HL-60 (cell line): ENCODE data around the gene INHA.

Experiments
- DNase-seq, 2 experiments: peaks; one replicate each; pipeline ENCODE4 v3.0.0-alpha.2; 2010 to 2020; ENCODE audit warnings: low read depth in 1 of 2, low spot score in 1 of 2
- H3K27ac ChIP-seq: fragments of 250-450 bp; sonication (Bioruptor Pico); replicated peaks from 2 replicates; pipeline ENCODE4 v1.5.1; 2020; ENCODE audit warnings: mild to moderate bottlenecking, moderate library complexity
- H3K27me3 ChIP-seq: fragments of 250-450 bp; sonication (Bioruptor Pico); 2 replicates; pipeline ENCODE4 v1.5.1; 2021; ENCODE audit warnings: mild to moderate bottlenecking, moderate library complexity; ENCODE audit not compliant: insufficient read depth, poor library complexity, severe bottlenecking
- H3K4me3 ChIP-seq: replicated peaks from 2 replicates; pipeline ENCODE4 v1.5.1; 2011; ENCODE audit warnings: mild to moderate bottlenecking, control low read depth, low read length; ENCODE audit not compliant: insufficient read depth
- CTCF ChIP-seq: IDR thresholded peaks from one replicate; pipeline ENCODE4 v1.5.1; 2011; ENCODE audit warnings: low read length, control low read depth, inconsistent platforms; ENCODE audit not compliant: insufficient read depth
- GABPA ChIP-seq: IDR thresholded peaks from 2 replicates; pipeline ENCODE4 v1.6.1; 2012; ENCODE audit warnings: low read depth
- POLR2AphosphoS5 ChIP-seq: IDR thresholded peaks from 2 replicates; pipeline ENCODE4 v1.6.1; 2012; ENCODE audit warnings: low read depth
- SPI1 ChIP-seq: IDR thresholded peaks from 2 replicates; pipeline ENCODE4 v1.6.1; 2012; ENCODE audit warnings: low read depth, mild to moderate bottlenecking, borderline replicate concordance
- TF ChIP-seq, protein P1 (sequence below): IDR thresholded peaks from 2 replicates; pipeline ENCODE4 v1.6.1; 2012; ENCODE audit warnings: low read depth; ENCODE audit not compliant: insufficient replicate concordance

Gene INHA

DNA sequence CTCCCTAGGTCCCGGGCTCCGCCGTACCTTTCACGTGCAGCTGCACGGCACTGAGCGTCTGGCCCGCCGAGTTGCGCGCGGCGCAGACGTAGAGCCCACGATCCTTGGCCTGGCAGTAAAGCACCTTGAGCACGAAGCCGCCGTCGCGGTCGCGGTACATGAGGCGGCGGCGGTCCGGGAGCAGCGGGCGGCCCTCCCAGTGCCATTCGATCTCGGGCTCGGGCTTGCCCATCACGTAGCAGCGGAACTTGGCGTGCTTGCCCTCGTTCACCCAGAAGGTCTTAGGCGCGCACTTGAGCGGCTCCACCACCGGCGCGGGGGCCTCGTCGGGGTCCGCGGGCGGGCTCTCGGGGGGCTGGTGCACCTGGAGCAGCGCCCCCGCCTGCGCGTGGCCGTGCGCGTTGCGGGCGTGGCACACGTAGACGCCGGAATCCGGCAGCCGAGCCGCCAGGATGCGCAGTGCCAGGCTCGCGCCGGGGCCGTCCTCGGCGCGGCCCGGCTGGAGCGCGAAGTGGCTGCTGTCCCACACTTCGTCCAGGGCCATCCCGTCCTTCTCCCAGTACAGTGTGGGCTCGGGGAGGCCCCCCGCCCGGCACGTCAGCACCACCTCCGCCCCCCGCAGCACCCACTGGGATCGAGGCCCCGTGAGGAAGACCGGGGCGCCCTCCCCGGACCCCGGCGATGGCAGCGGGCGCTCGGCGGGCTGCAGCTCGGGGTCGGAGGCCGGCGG is 1.8 kb upstream of the INHA start:
- no peak for DNase-seq
- TF ChIP-seq CTCF: no peak
- no peak for TF ChIP-seq SPI1
- no peak for TF ChIP-seq GABPA
- TF ChIP-seq, protein P1, sequence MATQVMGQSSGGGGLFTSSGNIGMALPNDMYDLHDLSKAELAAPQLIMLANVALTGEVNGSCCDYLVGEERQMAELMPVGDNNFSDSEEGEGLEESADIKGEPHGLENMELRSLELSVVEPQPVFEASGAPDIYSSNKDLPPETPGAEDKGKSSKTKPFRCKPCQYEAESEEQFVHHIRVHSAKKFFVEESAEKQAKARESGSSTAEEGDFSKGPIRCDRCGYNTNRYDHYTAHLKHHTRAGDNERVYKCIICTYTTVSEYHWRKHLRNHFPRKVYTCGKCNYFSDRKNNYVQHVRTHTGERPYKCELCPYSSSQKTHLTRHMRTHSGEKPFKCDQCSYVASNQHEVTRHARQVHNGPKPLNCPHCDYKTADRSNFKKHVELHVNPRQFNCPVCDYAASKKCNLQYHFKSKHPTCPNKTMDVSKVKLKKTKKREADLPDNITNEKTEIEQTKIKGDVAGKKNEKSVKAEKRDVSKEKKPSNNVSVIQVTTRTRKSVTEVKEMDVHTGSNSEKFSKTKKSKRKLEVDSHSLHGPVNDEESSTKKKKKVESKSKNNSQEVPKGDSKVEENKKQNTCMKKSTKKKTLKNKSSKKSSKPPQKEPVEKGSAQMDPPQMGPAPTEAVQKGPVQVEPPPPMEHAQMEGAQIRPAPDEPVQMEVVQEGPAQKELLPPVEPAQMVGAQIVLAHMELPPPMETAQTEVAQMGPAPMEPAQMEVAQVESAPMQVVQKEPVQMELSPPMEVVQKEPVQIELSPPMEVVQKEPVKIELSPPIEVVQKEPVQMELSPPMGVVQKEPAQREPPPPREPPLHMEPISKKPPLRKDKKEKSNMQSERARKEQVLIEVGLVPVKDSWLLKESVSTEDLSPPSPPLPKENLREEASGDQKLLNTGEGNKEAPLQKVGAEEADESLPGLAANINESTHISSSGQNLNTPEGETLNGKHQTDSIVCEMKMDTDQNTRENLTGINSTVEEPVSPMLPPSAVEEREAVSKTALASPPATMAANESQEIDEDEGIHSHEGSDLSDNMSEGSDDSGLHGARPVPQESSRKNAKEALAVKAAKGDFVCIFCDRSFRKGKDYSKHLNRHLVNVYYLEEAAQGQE: no peak
- TF ChIP-seq POLR2AphosphoS5: no peak
- peaks cover 9% of the 10 kb centered on the region for H3K27me3 ChIP-seq
- no peak overlapping the region for H3K27ac ChIP-seq
- H3K4me3 ChIP-seq: peak overlapping the region; percentile 25

GRCh38 chr2:219570924-219571310 is 1.2 kb upstream of the INHA start:
- DNase-seq: no peak

DNA sequence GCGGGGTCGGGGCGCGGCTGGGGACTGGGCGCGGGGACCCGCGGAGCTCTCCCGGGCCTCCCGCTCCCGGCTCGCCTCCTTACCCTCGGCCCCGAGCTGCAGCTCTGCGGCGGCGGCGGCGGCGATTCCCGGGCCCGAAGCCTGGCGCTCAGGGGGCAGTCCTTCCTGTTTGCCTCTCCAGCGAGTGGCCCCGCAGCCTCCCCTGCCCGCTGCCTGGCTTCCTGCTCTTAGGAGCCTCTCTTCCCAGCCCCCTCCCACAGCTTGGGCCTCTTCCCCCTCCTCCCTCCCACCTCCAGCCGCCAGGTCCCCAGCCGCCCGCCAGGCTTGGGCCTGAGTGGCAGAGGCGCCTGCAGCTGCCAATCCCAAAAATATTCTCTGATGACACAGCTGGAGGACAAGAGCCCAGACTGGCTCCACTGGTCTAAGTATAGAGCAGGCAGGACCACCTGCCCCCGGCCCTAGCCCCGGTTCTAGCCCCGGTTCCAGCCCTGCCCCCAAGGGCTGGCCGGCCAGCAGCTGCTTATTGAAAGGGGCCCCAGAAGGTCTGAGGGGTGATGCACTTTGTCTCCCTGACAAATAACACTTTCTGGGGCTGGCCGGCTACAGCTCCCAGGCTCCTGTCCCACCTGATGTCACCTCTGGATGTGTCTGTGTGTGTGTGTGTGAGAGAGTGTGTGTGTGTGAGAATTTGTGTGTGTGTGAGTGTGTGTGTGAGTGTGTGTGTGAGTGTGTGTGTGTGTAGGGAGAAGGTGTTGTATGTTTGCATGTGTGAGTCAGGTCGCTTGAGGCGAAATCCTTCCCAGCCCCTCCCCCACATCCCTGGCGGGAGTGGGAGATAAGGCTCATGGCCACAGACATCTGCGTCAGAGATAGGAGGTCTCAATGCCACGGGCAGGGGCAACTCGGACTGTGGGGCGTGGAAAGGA is 536 bp upstream of the INHA start, which contains the start of gene OBSL1:
Gene OBSL1, minus strand, starts transcription at position 229 of the 926 bp plus-strand sequence. CDS start 307 bp downstream, outside the sequence.
- Histone ChIP-seq H3K27me3 (peaks cover 9% of the 10 kb centered on the region), H3K27ac (no peak within 1 kb of the TSS), H3K4me3 (peak within 1 kb of the TSS; percentile 37)
- DNase-seq: peak; percentile 47 to 50
- TF ChIP-seq CTCF (no peak), SPI1 (no peak), POLR2AphosphoS5 (no peak), GABPA (no peak)
- TF ChIP-seq, protein P1: no peak

More at GRCh38 chr2:219570924-219571310, 1.2 kb upstream of the INHA start:
- peak overlapping the region; percentile 37 for H3K4me3 ChIP-seq
- peaks cover 9% of the 10 kb centered on the region for H3K27me3 ChIP-seq
- no peak overlapping the region for H3K27ac ChIP-seq
- TF ChIP-seq POLR2AphosphoS5 (no peak), GABPA (no peak), CTCF (no peak)
